ENCODE measurements around the gene ITPR2. TPM values are rescaled to one million over a fixed set of nuclear protein-coding genes. Genes with fewer than 3 reads are reported as not detected.

Gene ITPR2
- total RNA-seq, 1 donor from 2014 or later = 48.1 TPM

- TF ChIP-seq POLR2AphosphoS5 (IDR thresholded peaks at IDR 0.05; ENCODE audit: insufficient read depth in 1 of 2, low read depth in 1 of 2) (no peak), CTCF (IDR thresholded peaks at IDR 0.05) (no peak)
- Histone ChIP-seq H3K9me3 (no peaks in the 10 kb centered on the region), H3K4me1 (peaks cover 25% of the 10 kb centered on the region), H3K27ac (peak overlapping the region; percentile 91), H3K36me3 (no peaks in the 10 kb centered on the region), H3K27me3 (no peaks in the 10 kb centered on the region), H3K4me3 (peak overlapping the region; percentile 71 to 85)
- DNase-seq (ENCODE audit: extremely low spot score in 2 of 2) = no peak
- intact Hi-C loops (cut with DNase I) = loop anchor here (2.0 kb wide), 1 partner anchor 19 kb away; no protein-coding TSS in a partner anchor
These were observed 923 bp upstream of the ITPR2 start for GRCh38 chr12:26833743-26834490.

DNA sequence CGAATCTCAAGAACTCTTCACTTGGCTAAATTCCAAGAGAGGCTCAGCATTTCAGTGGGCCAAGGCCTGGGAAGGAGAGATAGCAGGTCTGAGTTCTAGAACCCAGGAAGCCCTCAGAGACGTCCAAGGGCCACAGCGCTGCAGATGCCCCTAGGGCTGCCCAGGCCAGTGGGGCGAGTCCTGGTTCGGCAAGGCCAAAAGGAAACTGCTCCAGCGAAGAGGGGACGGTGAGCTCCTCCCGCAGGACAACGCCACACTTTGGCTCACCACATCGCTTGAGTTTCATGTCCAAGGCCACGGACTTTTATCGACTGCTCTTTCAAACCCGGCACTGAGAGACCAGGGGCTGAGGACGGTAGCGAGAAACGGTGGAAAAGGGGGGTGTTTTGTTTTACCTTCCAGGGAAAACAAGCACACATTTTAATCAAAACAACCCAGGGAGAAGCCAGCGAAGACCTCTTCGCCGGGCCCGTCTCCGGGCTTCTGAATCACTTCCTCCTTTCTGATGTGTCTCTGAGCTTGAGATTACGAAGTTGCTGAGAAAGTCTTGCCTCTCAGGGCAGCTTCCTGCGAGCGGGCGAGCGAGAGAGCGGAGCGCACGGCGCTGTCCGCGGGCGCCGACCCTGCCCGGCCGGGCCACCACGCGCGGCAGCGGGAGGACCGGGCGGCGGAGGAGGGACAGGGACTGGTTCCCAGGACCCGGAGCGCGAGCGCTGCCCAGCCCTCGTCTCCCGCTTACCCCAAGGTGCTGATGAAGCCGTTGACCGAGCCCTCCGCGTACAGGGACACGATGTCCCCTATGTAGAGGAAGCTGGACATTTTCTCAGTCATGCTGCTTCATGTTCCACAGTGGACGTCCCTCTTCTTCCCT, 808 bp downstream of the ITPR2 start:
- intact Hi-C loops (cut with DNase I) = no loop called here
- peak overlapping the region; percentile 91 for H3K27ac ChIP-seq
- H3K9me3 ChIP-seq = no peaks in the 10 kb centered on the region
- H3K27me3 ChIP-seq = no peaks in the 10 kb centered on the region
- peak overlapping the region; percentile 71 to 85 for H3K4me3 ChIP-seq
- TF ChIP-seq CTCF (IDR thresholded peaks at IDR 0.05) (no peak), POLR2AphosphoS5 (IDR thresholded peaks at IDR 0.05; ENCODE audit: insufficient read depth in 1 of 2, low read depth in 1 of 2) (peak; percentile 27 to 68)
- peak in 1 of 2 donors; percentile 90 for DNase-seq (ENCODE audit: extremely low spot score in 2 of 2)
- no peaks in the 10 kb centered on the region for H3K36me3 ChIP-seq
- H3K4me1 ChIP-seq = peaks cover 25% of the 10 kb centered on the region

DNA sequence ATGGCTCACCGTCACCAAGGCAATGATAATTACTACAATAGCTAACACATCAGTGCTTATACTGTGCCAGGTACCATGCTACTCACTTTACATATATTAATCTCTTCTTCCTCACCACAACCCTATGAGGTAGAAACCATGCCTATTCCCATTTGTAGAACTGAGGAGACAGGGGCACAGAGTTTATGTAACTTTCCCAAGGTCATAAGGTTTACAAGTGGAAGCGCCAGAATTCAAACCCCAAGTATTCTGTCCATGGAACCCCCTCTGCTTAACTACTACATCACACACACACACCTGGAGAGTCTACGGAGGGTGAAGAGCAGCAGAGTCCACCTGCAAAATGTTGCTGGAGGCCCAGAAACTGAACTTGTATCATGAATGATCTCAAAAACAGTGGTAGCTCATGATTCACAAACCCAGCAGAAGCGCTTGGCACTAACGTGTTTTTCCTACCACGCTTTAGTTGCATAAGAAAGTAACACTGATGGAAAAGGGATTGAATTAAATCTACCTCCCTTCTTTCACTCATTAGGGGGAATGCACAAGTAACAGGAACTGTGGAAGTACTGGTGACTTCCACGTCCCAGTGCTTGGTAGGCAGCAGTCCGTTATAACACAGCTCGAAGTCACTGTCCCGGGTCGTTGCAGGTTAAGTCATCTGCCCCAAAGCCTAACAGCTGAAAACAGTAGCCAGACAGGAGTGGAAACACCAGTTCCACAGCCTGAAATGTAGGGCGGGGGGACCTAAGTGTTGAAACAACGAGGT, 2.0 kb downstream of the ITPR2 start:
- Histone ChIP-seq H3K36me3 (no peaks in the 10 kb centered on the region), H3K9me3 (no peaks in the 10 kb centered on the region), H3K4me3 (no peak overlapping the region), H3K27me3 (no peaks in the 10 kb centered on the region), H3K27ac (no peak overlapping the region), H3K4me1 (peaks cover 25% of the 10 kb centered on the region)
- DNase-seq (ENCODE audit: extremely low spot score in 2 of 2) = no peak
- intact Hi-C loops (cut with DNase I) = no loop called here
- TF ChIP-seq CTCF (IDR thresholded peaks at IDR 0.05) = no peak
- no peak for TF ChIP-seq POLR2AphosphoS5 (IDR thresholded peaks at IDR 0.05; ENCODE audit: insufficient read depth in 1 of 2, low read depth in 1 of 2)

GRCh38 chr12:26830363-26830762, 2.6 kb downstream of the ITPR2 start:
- Histone ChIP-seq H3K4me1 (peaks cover 25% of the 10 kb centered on the region), H3K4me3 (no peak overlapping the region), H3K9me3 (no peaks in the 10 kb centered on the region)

More at GRCh38 chr12:26830363-26830762, 2.6 kb downstream of the ITPR2 start:
- intact Hi-C loops (cut with DNase I) = no loop called here
- H3K36me3 ChIP-seq = no peaks in the 10 kb centered on the region
- no peak for DNase-seq (ENCODE audit: extremely low spot score in 2 of 2)
- TF ChIP-seq POLR2A (IDR thresholded peaks at IDR 0.05) (no peak), POLR2AphosphoS5 (IDR thresholded peaks at IDR 0.05; ENCODE audit: insufficient read depth in 1 of 2, low read depth in 1 of 2) (no peak), CTCF (IDR thresholded peaks at IDR 0.05) (no peak)
- H3K27ac ChIP-seq = no peak overlapping the region
- no peaks in the 10 kb centered on the region for H3K27me3 ChIP-seq
